HUES6 (cell line): ENCODE data around the gene IP6K3.

Experiments
- H3K27ac ChIP-seq: 2 replicates; pipeline ENCODE4 v1.7.0; 2013; ENCODE audit warnings: low read depth, mild to moderate bottlenecking, low read length, inconsistent platforms
- H3K27me3 ChIP-seq: 2 replicates; pipeline ENCODE4 v1.6.1; 2013; ENCODE audit warnings: low read length; ENCODE audit not compliant: control insufficient read depth, insufficient read depth
- H3K36me3 ChIP-seq: 2 replicates; pipeline ENCODE4 v1.6.1; 2013; ENCODE audit warnings: low read length; ENCODE audit not compliant: control insufficient read depth, insufficient read depth
- H3K4me1 ChIP-seq: 2 replicates; pipeline ENCODE4 v1.6.1; 2013; ENCODE audit warnings: low read length; ENCODE audit not compliant: control insufficient read depth, insufficient read depth
- H3K4me3 ChIP-seq: 2 replicates; pipeline ENCODE4 v1.5.1; 2013; ENCODE audit warnings: low read depth, low read length
- H3K9ac ChIP-seq: one replicate; pipeline ENCODE4 v1.6.1; 2013; ENCODE audit warnings: mild to moderate bottlenecking, low read length
- H3K9me3 ChIP-seq: 2 replicates; pipeline ENCODE4 v1.6.1; 2013; ENCODE audit warnings: low read depth, low read length; ENCODE audit not compliant: control insufficient read depth, insufficient read depth

Gene IP6K3

GRCh38 chr6:33699131-33699530, 47.6 kb downstream of the IP6K3 start:
- Histone ChIP-seq H3K27ac (no peak overlapping the region), H3K9ac (no peak overlapping the region), H3K9me3 (no peaks in the 10 kb centered on the region), H3K27me3 (no peaks in the 10 kb centered on the region), H3K4me3 (no peak overlapping the region), H3K36me3 (peaks cover 76% of the 10 kb centered on the region), H3K4me1 (peaks cover 17% of the 10 kb centered on the region; the same call in 1 of the 2 replicates)

- Histone ChIP-seq H3K9ac (no peak overlapping the region), H3K27me3 (no peaks in the 10 kb centered on the region), H3K4me1 (peaks cover 17% of the 10 kb centered on the region; the same call in 1 of the 2 replicates), H3K27ac (no peak overlapping the region), H3K4me3 (no peak overlapping the region), H3K9me3 (no peaks in the 10 kb centered on the region), H3K36me3 (peaks cover 79% of the 10 kb centered on the region)
Measured at GRCh38 chr6:33698494-33698893, 48.2 kb downstream of the IP6K3 start.

GRCh38 chr6:33697845-33698244, 48.9 kb downstream of the IP6K3 start:
- Histone ChIP-seq H3K4me3 (no peak overlapping the region), H3K9me3 (no peaks in the 10 kb centered on the region), H3K27ac (no peak overlapping the region), H3K36me3 (peaks cover 86% of the 10 kb centered on the region), H3K4me1 (peaks cover 17% of the 10 kb centered on the region; the same call in 1 of the 2 replicates), H3K9ac (no peak overlapping the region), H3K27me3 (no peaks in the 10 kb centered on the region)

- Histone ChIP-seq H3K4me3 (no peak overlapping the region), H3K9ac (no peak overlapping the region), H3K36me3 (peaks cover 96% of the 10 kb centered on the region), H3K27ac (no peak overlapping the region), H3K4me1 (peaks cover 26% of the 10 kb centered on the region; the same call in 1 of the 2 replicates), H3K27me3 (no peaks in the 10 kb centered on the region), H3K9me3 (no peaks in the 10 kb centered on the region)
Measured at GRCh38 chr6:33696548-33697518, 49.9 kb downstream of the IP6K3 start.

- Histone ChIP-seq H3K4me1 (peaks cover 32% of the 10 kb centered on the region; the same call in 1 of the 2 replicates), H3K27me3 (no peaks in the 10 kb centered on the region), H3K36me3 (peaks cover 96% of the 10 kb centered on the region), H3K9ac (no peak overlapping the region), H3K9me3 (no peaks in the 10 kb centered on the region), H3K4me3 (no peak overlapping the region), H3K27ac (no peak overlapping the region)
Measured at GRCh38 chr6:33696076-33696475, 50.6 kb downstream of the IP6K3 start.

- Histone ChIP-seq H3K36me3 (peaks cover 96% of the 10 kb centered on the region), H3K9me3 (no peaks in the 10 kb centered on the region), H3K4me1 (peaks cover 32% of the 10 kb centered on the region; the same call in 1 of the 2 replicates), H3K27me3 (no peaks in the 10 kb centered on the region), H3K4me3 (no peak overlapping the region), H3K9ac (no peak overlapping the region), H3K27ac (no peak overlapping the region)
Measured at GRCh38 chr6:33695451-33695887, 51.2 kb downstream of the IP6K3 start.

- H3K36me3 ChIP-seq, result peaks cover 97% of the 10 kb centered on the region
- H3K9ac ChIP-seq, result no peak overlapping the region
- no peaks in the 10 kb centered on the region for H3K9me3 ChIP-seq
- H3K4me1 ChIP-seq, result peaks cover 29% of the 10 kb centered on the region; the same call in 1 of the 2 replicates
- H3K27ac ChIP-seq, result no peak overlapping the region
- no peaks in the 10 kb centered on the region for H3K27me3 ChIP-seq
- no peak overlapping the region for H3K4me3 ChIP-seq
Measured at GRCh38 chr6:33694977-33695376, 51.7 kb downstream of the IP6K3 start.

- Histone ChIP-seq H3K27ac (no peak overlapping the region), H3K9ac (no peak overlapping the region), H3K4me3 (no peak overlapping the region), H3K36me3 (peaks cover 97% of the 10 kb centered on the region), H3K27me3 (no peaks in the 10 kb centered on the region), H3K9me3 (no peaks in the 10 kb centered on the region), H3K4me1 (peaks cover 29% of the 10 kb centered on the region; the same call in 1 of the 2 replicates)
Measured at GRCh38 chr6:33694401-33694931, 52.2 kb downstream of the IP6K3 start.

- Histone ChIP-seq H3K4me3 (no peak overlapping the region), H3K4me1 (peaks cover 29% of the 10 kb centered on the region; the same call in 1 of the 2 replicates), H3K9me3 (no peaks in the 10 kb centered on the region), H3K9ac (no peak overlapping the region), H3K27me3 (no peaks in the 10 kb centered on the region), H3K27ac (no peak overlapping the region), H3K36me3 (peaks cover 98% of the 10 kb centered on the region)
Measured at GRCh38 chr6:33693186-33694105, 53.3 kb downstream of the IP6K3 start.

GRCh38 chr6:33692760-33693158, 53.9 kb downstream of the IP6K3 start:
- no peak overlapping the region for H3K9ac ChIP-seq
- H3K36me3 ChIP-seq, result peaks cover 97% of the 10 kb centered on the region
- H3K9me3 ChIP-seq, result no peaks in the 10 kb centered on the region
- no peak overlapping the region for H3K27ac ChIP-seq
- peaks cover 27% of the 10 kb centered on the region; the same call in 1 of the 2 replicates for H3K4me1 ChIP-seq
- H3K27me3 ChIP-seq, result no peaks in the 10 kb centered on the region
- no peak overlapping the region for H3K4me3 ChIP-seq
